ENCODE measurements around the gene TMPRSS13.
"Not testable (repeated sequence)": the region's sequence is repeated elsewhere in the genome, so short reads cannot be mapped to it uniquely, and the experiment has no call there.

Gene TMPRSS13

GRCh38 chr11:117929142-117929915, at the start of gene TMPRSS13:
TMPRSS13 (minus strand) TSS chr11:117929402; CDS start chr11:117929307, 95 bp downstream.
- DNase-seq (ENCODE audit: low read depth in 2 of 2): no peak

DNA sequence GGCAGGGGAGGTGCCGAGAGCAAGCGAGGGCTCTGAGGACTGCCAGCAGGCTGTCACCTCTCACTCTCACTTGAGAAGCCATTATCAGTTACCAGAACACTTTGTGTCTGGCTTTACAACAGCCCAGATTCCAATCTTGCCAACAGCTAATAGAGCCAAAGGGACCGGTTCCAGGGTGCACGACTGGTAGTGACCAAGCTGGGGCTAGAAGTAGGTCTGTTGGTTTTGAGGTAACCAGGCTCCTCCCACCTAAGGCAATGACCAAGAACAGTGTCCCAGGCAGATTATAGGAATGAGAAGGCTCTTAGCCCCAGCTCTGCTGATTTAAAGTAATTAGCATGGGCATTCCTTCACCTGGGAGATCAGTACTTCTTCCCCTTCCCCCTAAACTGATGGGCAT, 49.8 kb upstream of the TMPRSS13 start:
- no peak for DNase-seq (ENCODE audit: low read depth in 2 of 2)

- DNase-seq (ENCODE audit: low read depth in 2 of 2): not testable (repeated sequence)
Observed at GRCh38 chr11:117978291-117978910, 49.2 kb upstream of the TMPRSS13 start.

DNA sequence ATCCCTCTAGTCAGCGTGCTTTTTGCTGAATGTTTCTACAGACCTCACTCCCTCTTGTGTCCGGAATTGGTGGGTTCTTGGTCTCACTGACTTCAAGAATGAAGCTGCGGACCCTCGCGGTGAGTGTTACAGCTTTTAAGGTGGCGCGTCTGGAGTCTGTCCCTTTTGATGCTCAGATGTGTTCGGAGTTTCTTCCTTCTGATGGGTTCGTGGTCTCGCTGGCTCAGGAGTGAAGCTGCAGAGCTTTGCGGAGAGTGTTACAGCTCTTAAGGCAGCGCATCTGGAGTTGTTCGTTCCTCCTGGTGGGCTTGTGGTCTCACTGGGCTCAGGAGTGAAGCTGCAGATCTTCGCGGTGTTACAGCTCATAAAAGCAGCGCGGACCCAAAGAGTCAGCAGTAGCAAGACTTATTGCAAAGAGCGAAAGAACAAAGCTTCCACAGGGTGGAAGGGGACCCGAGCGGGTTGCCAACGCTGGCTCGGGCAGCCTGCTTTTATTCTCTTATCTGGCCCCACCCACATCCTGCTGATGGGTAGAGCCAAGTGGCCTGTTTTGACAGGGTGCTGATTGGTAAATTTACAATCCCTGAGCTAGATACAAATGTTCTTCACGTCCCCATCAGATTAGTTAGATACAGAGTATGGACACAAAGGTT, 48.5 kb upstream of the TMPRSS13 start:
- DNase-seq (ENCODE audit: low read depth in 2 of 2): not testable (repeated sequence)

DNA sequence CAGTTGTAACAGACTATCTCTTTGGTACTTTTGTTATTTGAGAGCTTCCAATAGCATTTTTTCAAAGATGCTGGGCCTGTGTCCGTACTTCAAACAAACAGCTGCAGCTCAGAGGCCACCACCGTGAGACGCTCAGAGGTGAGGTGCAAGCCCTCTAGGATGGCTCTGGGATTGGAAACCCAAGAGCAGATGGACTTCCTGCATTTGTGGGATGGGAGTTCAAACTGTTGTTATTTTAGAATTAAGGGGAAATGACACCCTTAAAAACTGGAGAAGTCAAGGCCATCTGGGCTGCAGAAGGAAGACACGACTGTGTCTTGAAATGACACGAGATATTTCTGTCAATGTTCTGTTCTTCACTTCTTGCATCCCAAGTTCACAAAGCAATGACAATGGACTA, 47.8 kb upstream of the TMPRSS13 start:
- DNase-seq (ENCODE audit: low read depth in 2 of 2): no peak

DNA sequence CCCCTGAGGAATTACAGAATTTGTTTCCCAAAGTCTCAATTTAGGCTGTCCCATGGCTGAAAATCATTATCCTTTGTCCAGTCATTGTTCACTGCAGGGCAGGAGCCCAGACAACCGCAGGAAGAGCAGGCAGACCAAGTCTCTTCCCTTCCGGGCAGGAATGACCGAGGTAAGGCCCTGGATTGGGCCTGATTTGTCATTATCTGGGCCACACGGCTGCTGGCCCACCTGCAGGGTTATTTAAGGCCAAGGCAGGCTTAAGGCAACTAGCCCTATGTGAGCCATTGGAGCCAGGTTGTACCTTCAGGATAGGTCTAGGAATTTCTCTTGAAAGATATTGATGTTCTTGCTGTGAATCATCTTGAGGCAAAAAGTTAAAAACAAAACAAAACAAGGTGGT, 47.2 kb upstream of the TMPRSS13 start:
- DNase-seq (ENCODE audit: low read depth in 2 of 2): no peak

DNA sequence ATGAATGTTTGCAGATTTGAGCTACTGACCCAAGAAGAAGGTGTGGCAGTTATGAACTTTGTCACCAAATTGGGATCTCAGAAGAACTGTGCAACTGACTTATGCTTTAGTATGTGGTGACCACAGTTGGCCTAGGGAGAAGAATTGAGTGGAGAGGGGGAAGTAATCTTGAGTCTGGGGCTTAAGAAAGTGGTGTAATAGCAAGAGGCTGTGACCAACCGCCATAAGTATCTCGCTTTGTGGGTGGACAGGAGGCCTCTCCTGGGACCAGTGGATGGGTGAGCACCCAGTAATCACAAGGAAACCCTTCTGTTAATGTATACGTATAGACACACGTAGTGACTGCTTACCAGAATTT, 44.3 kb upstream of the TMPRSS13 start:
- no peak for DNase-seq (ENCODE audit: low read depth in 2 of 2)

- DNase-seq (ENCODE audit: low read depth in 2 of 2): no peak
Observed at GRCh38 chr11:117972629-117973502, 43.7 kb upstream of the TMPRSS13 start.

- no peak for DNase-seq (ENCODE audit: low read depth in 2 of 2)
Observed at GRCh38 chr11:117972044-117972443, 42.8 kb upstream of the TMPRSS13 start.

- DNase-seq (ENCODE audit: low read depth in 2 of 2): no peak
Observed at GRCh38 chr11:117970400-117971024, 41.3 kb upstream of the TMPRSS13 start.

DNA sequence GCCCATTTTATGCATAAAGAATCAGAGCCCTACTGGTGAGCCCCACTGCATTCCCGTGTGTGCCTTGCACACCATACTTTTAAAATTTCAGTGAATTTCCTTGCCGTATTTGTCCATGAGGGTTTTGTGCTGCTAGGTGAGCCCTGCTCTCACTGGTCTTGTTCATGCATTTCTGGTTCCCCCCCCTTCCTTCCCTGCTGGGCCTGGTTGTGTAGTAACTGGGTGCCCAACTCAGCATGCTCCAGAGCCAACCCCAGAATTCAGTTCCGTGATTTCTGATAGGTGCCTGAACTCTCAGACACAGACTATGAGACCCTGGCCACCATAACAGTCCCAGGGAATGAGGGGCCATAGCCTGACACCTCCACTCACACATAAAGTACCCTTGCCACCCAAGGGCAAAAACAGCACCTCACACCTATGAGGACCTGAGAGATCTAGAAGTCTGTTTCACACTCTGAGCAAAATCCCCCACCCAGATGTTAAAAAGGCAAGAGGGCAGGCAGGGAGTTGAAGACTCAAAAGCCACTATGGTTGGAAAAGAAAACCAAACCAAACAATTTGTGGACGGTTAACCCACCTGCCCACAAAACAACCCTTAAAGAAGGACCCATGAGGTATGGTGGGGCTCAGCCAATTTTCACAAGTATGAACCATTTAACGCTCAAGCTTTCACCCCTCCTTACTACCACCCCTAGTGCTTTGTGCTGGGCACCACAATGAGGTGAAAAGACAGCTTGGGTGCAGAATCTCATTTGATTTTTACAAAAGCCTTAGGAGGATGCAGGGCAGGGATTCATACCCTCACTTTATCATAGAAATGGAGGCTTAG, 40.2 kb upstream of the TMPRSS13 start:
- DNase-seq (ENCODE audit: low read depth in 2 of 2): no peak

GRCh38 chr11:117966908-117967307, 37.7 kb upstream of the TMPRSS13 start:
- DNase-seq (ENCODE audit: low read depth in 2 of 2): no peak

DNA sequence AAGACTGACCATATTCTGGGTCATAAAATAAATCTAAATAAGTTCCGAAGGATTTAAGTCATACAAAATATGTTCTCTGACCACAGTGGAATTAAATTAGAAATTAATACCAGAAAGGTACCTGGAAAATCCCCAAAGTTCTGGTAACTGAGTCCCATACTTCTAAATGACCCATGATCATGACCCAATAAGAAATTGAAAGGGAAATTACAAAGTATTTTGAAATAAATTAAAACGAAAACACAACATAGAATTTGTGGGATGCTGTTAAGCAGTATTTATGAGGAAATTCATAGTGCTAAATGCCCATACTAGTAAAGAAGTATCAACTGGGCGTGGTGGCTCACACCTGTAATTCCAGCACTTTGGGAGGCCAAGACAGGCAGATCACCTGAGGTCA, 33.6 kb upstream of the TMPRSS13 start:
- no peak for DNase-seq (ENCODE audit: low read depth in 2 of 2)

DNA sequence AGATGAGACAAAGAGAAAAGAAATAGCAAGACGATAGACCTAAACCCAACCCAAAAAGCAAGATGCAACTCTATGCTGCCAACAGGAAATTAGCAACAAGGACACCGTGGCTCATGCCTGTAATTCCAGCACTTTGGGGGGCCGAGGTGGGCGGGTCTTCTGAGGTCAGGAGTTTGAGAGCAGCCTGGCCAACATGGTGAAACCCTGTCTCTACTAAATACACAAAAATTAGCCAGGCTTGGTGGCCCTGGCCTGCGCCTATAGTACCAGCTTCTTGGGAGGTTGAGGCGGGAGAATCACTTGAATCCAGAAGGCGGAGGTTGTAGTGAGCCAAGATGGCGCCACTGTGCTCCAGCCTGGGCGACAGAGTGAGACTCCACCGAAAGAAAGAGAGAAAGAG, 32.7 kb upstream of the TMPRSS13 start:
- no peak for DNase-seq (ENCODE audit: low read depth in 2 of 2)

GRCh38 chr11:117960406-117960805, 31.2 kb upstream of the TMPRSS13 start:
- no peak for DNase-seq (ENCODE audit: low read depth in 2 of 2)

GRCh38 chr11:117959438-117960149, 30.4 kb upstream of the TMPRSS13 start:
- no peak for DNase-seq (ENCODE audit: low read depth in 2 of 2)

GRCh38 chr11:117958949-117959348, 29.7 kb upstream of the TMPRSS13 start:
- DNase-seq (ENCODE audit: low read depth in 2 of 2): no peak

GRCh38 chr11:117953024-117953671, 23.9 kb upstream of the TMPRSS13 start:
- DNase-seq (ENCODE audit: low read depth in 2 of 2): no peak
